Measurements from ENCODE around the gene SIRT3.
"Not testable (repeated sequence)": the region's sequence is repeated elsewhere in the genome, so short reads cannot be mapped to it uniquely, and the experiment has no call there.

Gene SIRT3

DNA sequence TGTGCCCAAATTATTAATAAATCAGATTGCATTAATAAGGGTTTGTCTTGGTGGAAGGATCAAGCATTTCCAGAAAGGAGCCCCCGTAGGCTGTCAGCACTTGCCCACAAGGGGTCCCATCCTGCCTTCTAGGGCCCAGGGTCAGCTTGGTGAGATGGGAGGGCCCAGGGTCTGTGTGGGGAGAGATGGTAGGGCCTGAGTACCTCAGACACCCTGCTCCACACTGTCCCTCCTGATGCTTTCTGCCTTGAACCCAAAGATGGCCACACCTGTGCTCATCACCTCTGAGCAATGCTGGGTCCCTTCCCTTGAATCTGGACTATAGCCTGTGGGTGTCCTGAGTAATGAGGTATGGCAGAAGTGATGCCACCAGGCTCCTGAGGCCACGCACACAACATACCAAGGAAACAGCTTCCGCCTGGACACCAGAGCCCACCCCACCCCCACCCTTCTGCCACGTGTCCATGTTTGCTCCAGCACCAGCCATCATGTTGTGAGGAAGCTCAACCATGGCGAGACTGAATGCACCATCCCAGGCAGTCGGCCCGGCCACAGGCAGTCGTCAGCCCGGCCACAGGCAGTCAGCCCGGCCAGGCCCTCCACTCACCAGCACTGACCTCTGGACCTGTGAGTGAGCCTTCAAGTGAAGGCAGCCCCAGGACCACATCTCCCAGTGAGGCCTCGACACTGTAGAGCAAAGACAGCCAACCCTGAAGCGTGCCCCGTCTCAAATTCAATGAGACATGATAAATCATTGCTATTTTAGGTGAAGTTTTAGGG lies 35.7 kb downstream of the SIRT3 start:
- Histone ChIP-seq H3K36me3 (ENCODE audit: insufficient read depth, low read length) (peaks cover 3% of the 10 kb centered on the region; the same call in 1 of the 2 replicates), H3K9me3 (ENCODE audit: low read depth, low read length) (no peaks in the 10 kb centered on the region), H3K9ac (ENCODE audit: insufficient read length) (no peak overlapping the region), H3K27ac (no peak overlapping the region), H3K4me3 (no peak overlapping the region)
- no peak for TF ChIP-seq EZH2 (IDR thresholded peaks at IDR 0.05)
- no peak for TF ChIP-seq POLR2AphosphoS5 (IDR thresholded peaks at IDR 0.05; ENCODE audit: borderline replicate concordance, low read depth, low read length)
- TF ChIP-seq FOXP2 (optimal IDR thresholded peaks at IDR 0.05; ENCODE audit: control extremely low read depth, extremely low read length, insufficient read depth) = no peak
- DNase-seq (ENCODE audit: low read depth, low spot score) = no peak

DNA sequence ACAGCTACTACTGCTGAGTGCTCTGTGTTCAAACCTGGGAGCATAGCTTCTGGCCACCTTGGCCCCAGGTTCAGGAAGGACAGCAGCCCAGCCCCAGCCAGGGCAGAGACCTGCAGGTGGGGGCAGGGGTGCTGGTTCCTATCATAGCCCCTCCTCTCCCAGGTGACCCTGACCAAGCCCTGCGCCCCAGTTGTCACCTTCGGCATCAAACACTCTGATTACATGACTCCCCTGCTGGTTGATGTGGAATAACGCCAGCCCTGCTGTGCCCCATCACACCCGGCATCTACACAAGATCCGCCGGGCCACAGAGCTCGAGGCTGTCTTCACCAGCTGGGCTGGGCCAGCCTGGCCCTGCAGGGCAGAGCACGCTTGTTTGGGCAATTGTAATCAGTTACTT lies 36.4 kb downstream of the SIRT3 start:
- no peak for DNase-seq (ENCODE audit: low read depth, low spot score)
- H3K9me3 ChIP-seq (ENCODE audit: low read depth, low read length) = no peaks in the 10 kb centered on the region
- H3K36me3 ChIP-seq (ENCODE audit: insufficient read depth, low read length) = no peaks in the 10 kb centered on the region
- no peak overlapping the region for H3K4me3 ChIP-seq
- no peak for TF ChIP-seq EZH2 (IDR thresholded peaks at IDR 0.05)
- no peak for TF ChIP-seq FOXP2 (optimal IDR thresholded peaks at IDR 0.05; ENCODE audit: control extremely low read depth, extremely low read length, insufficient read depth)
- TF ChIP-seq POLR2AphosphoS5 (IDR thresholded peaks at IDR 0.05; ENCODE audit: borderline replicate concordance, low read depth, low read length) = no peak
- H3K27ac ChIP-seq = no peak overlapping the region
- H3K9ac ChIP-seq (ENCODE audit: insufficient read length) = no peak overlapping the region

DNA sequence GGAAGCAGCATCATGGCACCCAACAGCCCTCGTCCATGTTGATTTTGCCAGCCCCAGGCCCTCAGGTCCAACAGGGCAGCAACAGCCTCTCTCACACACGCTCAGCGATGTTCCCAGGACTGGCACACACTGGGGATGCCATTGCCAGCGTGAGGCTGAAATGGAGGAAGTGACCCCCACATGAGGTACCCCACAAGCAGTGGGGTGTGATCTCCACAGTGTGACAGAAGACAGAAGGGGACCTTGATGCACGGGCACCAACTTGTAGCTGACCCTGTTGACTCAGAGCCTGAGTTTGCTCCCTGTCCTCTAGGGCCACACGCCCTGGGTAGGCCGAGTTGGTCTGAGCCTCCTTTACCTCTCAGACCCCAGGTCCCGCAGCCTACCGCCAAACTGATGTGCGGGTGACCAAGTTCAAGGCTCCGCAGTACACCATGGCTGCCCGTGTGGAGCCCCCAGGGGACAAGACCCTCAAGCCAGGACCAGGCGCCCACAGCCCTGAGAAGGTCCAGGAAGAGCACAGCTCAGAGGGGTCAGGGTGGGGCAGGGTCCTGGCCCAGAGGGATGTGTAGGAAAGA lies 37.0 kb downstream of the SIRT3 start:
- H3K27ac ChIP-seq = no peak overlapping the region

DNA sequence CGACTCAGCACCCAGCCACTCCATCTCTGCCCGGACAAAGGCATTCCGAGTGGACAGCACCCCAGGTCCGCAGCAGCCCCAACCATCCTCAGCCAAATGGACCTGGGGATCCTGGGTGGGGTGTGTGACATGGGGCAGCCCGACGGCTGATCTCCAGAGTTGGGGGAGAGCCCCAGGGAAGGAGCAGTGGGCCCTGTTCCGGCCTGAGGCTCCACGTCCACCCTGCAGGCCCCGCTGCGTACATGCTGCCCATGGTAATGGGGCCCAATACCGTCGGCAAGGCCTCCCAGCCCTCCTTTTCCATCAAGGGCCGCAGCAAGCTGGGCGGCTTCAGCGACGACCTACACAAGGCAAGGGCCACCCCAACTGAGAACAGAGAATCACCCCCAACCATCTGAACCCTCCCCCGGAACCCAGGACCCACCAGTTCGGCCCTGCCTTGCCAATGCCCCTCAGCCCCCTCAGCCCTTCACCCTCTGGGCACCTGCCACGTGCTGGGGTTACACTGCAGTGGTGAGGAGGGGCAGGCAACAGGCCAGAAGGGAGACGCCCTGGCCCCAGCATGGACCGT lies 37.8 kb downstream of the SIRT3 start:
- Histone ChIP-seq H3K36me3 (ENCODE audit: insufficient read depth, low read length) (no peaks in the 10 kb centered on the region), H3K9ac (ENCODE audit: insufficient read length) (no peak overlapping the region), H3K27ac (no peak overlapping the region), H3K4me3 (no peak overlapping the region), H3K9me3 (ENCODE audit: low read depth, low read length) (no peaks in the 10 kb centered on the region)
- TF ChIP-seq EZH2 (IDR thresholded peaks at IDR 0.05) = no peak
- no peak for TF ChIP-seq FOXP2 (optimal IDR thresholded peaks at IDR 0.05; ENCODE audit: control extremely low read depth, extremely low read length, insufficient read depth)
- TF ChIP-seq POLR2AphosphoS5 (IDR thresholded peaks at IDR 0.05; ENCODE audit: borderline replicate concordance, low read depth, low read length) = no peak
- DNase-seq (ENCODE audit: low read depth, low spot score) = no peak

More for the DNA sequence above, 37.0 kb downstream of the SIRT3 start:
- DNase-seq (ENCODE audit: low read depth, low spot score) = no peak
- no peaks in the 10 kb centered on the region for H3K9me3 ChIP-seq (ENCODE audit: low read depth, low read length)
- no peaks in the 10 kb centered on the region for H3K36me3 ChIP-seq (ENCODE audit: insufficient read depth, low read length)
- TF ChIP-seq EZH2 (IDR thresholded peaks at IDR 0.05) (no peak), FOXP2 (optimal IDR thresholded peaks at IDR 0.05; ENCODE audit: control extremely low read depth, extremely low read length, insufficient read depth) (no peak), POLR2AphosphoS5 (IDR thresholded peaks at IDR 0.05; ENCODE audit: borderline replicate concordance, low read depth, low read length) (no peak)
- H3K9ac ChIP-seq (ENCODE audit: insufficient read length) = no peak overlapping the region
- H3K4me3 ChIP-seq = no peak overlapping the region

DNA sequence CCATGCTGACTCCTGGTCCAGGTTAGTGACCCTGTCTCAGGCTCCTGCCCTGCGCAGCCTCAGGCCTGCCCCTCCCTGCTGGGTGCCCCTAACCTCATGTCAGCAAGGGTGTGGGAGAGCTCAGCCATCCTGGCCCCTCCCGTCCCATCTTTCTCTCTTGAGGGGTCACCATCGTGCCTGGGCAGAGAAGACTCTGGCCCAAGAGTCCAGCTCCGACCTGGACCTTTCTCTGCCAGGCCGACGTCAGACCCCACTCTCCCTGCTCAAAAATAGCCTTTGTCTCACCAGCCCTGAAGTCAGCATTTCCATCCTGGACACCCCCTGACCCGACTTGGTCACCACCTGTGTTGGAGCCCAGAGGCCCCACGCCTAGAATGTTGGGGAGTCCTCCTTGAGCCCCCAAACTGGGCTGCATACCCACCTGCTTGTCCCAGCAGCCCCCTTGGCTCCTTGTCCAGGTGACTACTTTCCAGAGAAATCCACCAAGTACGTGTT lies 38.4 kb downstream of the SIRT3 start:
- no peak for TF ChIP-seq FOXP2 (optimal IDR thresholded peaks at IDR 0.05; ENCODE audit: control extremely low read depth, extremely low read length, insufficient read depth)
- TF ChIP-seq EZH2 (IDR thresholded peaks at IDR 0.05) = no peak
- no peak for TF ChIP-seq POLR2AphosphoS5 (IDR thresholded peaks at IDR 0.05; ENCODE audit: borderline replicate concordance, low read depth, low read length)
- Histone ChIP-seq H3K4me3 (no peak overlapping the region), H3K9ac (ENCODE audit: insufficient read length) (no peak overlapping the region), H3K9me3 (ENCODE audit: low read depth, low read length) (no peaks in the 10 kb centered on the region), H3K27ac (no peak overlapping the region), H3K36me3 (ENCODE audit: insufficient read depth, low read length) (no peaks in the 10 kb centered on the region)
- no peak for DNase-seq (ENCODE audit: low read depth, low spot score)

DNA sequence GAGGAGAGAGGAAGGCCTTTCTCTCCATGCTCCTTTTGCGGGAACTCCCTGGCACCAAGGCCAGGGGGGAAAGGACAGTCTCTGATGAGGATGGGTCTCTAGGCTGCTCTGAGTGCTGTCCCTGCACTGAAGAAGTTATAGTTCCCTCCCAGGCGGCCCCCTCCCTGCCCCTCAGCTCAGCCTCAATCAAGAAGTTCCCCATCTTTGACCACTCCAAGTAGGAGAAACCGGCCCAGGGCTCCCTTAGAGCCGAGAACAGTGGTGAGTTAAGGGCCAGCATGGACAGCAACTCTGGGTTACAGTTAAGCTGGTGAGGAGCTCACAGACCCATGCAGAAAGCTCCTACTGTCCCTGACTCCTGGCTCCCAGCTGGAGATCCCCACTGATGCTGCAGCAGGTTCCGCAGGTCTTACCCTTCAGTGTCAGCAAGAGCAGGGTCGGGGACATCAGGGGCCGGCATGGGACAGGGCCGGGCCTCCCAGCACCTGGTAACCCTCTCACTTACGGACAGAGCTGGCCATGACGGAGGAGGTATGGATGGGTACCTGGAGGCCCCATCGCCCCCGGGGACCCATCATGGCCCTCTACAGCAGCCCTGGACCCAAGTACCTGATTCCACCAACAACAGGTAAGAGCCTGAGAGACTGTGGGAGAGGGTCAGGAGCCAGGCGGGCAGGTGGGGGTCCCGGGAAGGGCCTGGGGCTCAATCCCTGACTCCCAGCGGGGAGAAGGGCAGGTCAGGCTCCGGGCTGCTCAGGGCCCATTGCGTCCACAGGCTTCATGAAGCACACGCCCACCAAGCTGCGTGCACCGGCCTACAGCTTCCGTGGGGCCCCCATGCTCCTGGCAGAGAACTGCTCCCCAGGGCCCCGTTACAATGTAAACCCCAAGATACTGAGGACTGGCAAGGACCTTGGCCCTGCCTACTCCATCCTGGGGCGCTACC lies 39.1 kb downstream of the SIRT3 start:
- no peaks in the 10 kb centered on the region for H3K9me3 ChIP-seq (ENCODE audit: low read depth, low read length)
- no peak overlapping the region for H3K27ac ChIP-seq
- no peak for TF ChIP-seq EZH2 (IDR thresholded peaks at IDR 0.05)
- TF ChIP-seq POLR2AphosphoS5 (IDR thresholded peaks at IDR 0.05; ENCODE audit: borderline replicate concordance, low read depth, low read length) = no peak
- TF ChIP-seq FOXP2 (optimal IDR thresholded peaks at IDR 0.05; ENCODE audit: control extremely low read depth, extremely low read length, insufficient read depth) = no peak
- H3K9ac ChIP-seq (ENCODE audit: insufficient read length) = no peak overlapping the region
- no peak overlapping the region for H3K4me3 ChIP-seq
- DNase-seq (ENCODE audit: low read depth, low spot score) = no peak
- H3K36me3 ChIP-seq (ENCODE audit: insufficient read depth, low read length) = no peaks in the 10 kb centered on the region

DNA sequence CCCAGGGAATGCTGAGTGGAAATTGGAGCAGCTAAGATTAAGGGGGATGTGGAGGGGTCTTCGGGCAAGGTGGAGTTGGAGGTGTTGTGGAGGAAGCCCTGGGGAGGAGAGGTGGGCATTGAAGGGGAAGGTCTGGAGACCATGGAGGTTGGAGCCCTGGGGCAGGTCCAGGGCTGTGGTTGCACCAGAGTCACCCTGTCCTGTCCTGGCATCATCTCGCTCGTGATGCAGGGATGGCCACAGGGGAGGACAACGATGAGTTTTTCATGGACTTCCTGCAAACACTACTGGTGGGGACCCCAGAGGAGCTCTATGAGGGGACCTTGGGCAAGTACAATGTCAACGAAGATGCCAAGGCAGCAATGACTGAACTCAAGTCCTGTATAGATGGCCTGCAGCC lies 42.7 kb downstream of the SIRT3 start:
- H3K4me3 ChIP-seq; H3K27ac ChIP-seq; H3K36me3 ChIP-seq (ENCODE audit: insufficient read depth, low read length); H3K9ac ChIP-seq (ENCODE audit: insufficient read length); H3K9me3 ChIP-seq (ENCODE audit: low read depth, low read length); DNase-seq (ENCODE audit: low read depth, low spot score): not testable (repeated sequence)

DNA sequence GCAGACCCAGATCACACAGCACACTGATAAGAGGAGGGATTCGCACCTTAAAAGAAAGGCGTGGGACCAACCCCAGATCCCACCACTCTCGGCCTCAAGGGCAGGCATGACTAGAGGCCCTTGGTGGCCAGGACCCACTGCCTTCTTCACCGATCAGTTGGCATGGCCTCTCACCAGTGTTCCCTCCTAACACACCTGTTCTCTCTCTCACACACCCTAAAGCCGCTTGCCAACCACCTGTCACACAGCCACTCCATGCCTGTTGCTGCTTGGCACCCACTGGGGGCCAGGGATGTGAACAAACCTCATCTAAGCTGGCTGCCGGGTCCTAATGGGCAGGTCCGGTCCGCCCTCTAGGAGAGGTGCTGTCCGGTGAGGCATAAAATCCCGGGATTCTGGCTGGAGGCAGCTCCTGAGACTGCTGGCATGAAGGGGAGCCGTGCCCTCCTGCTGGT lies 43.4 kb downstream of the SIRT3 start, which contains the start of gene SCGB1C1:
TSS of gene SCGB1C1 (plus strand) at position 405 of the 455 bp plus-strand sequence. CDS start at position 427, 22 bp downstream.
- not testable (repeated sequence) for H3K36me3 ChIP-seq (ENCODE audit: insufficient read depth, low read length); H3K9me3 ChIP-seq (ENCODE audit: low read depth, low read length); H3K9ac ChIP-seq (ENCODE audit: insufficient read length); H3K27ac ChIP-seq; DNase-seq (ENCODE audit: low read depth, low spot score); H3K4me3 ChIP-seq

DNA sequence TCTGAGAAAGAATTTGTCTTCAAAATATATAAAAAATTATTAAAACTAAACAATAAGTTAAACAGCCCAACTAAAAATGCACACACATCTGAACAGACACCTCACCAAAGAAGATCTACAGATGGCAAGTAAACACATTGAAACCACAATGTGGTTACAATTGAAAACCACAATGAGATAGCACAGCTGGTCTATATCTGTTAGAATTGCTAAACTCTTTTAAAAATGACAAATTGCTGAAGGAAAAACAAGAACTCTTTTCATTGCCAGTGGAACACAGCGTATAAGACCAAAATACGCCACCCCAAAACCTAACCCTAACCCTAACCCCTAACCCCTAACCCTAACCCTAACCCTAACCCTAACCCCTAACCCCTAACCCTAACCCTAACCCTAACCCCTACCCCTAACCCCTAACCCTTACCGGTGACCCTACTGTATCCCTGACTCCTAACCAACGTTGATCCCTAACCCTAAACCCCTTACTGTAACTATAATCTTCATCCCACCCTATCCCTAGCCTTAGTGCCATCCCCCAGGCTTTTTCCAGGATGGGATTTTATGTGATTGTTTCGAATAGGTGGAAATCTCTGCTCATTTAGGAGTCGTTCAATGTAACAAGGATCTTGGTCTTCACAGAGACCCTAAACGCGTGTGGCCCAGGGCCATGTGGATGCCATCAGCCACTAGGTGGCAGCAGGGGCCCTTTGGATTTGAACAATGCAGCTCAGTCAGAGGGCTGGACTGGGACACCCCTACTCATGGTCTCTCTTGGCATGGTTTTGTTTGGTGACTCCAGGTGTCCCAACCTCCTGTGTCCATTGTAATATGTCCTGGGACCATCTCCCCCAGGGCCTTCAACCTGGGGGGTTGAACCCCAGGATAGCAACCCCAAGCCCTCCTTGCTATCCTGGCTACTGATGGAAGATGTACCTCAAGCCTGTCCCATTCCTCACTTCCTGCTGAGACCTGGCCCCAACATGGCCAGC lies 44.4 kb downstream of the SIRT3 start:
- H3K27ac ChIP-seq; H3K9ac ChIP-seq (ENCODE audit: insufficient read length); H3K4me3 ChIP-seq; H3K36me3 ChIP-seq (ENCODE audit: insufficient read depth, low read length); H3K9me3 ChIP-seq (ENCODE audit: low read depth, low read length); DNase-seq (ENCODE audit: low read depth, low spot score): not testable (repeated sequence)

DNA sequence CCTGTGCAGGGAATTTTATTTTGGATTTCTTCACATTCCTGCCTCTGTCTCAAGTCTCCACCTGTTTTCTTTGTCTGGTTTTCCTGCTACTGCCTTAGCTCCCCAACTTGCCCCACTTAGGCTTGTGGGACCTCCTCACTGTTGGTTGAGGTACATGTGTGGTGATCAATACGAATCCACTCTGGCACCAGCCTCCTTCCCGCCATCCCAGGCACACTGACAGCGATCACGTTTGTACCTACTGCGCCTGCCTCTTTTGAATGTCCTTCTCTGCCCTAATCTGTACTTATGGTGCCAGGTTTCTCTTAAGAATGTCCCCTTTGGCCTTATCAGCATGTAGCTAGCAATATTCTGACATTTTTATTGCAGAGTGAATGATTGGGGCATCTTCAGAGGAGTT lies 45.6 kb downstream of the SIRT3 start:
- not testable (repeated sequence) for H3K9me3 ChIP-seq (ENCODE audit: low read depth, low read length); H3K27ac ChIP-seq; DNase-seq (ENCODE audit: low read depth, low spot score); H3K9ac ChIP-seq (ENCODE audit: insufficient read length); H3K4me3 ChIP-seq; H3K36me3 ChIP-seq (ENCODE audit: insufficient read depth, low read length)

All from SK-N-MC (cell line).